C1 segment of cervical spinal cord (tissue), 14 donors: ENCODE data around the gene TOB2.
"Not testable (repeated sequence)": the region's sequence is repeated elsewhere in the genome, so short reads cannot be mapped to it uniquely, and the experiment has no call there.

Source experiments
- DNase-seq, 14 donors: peaks; one replicate each; lab custom pipeline; 2025; lab: John Stamatoyannopoulos, UW

TOB2 gene

DNA sequence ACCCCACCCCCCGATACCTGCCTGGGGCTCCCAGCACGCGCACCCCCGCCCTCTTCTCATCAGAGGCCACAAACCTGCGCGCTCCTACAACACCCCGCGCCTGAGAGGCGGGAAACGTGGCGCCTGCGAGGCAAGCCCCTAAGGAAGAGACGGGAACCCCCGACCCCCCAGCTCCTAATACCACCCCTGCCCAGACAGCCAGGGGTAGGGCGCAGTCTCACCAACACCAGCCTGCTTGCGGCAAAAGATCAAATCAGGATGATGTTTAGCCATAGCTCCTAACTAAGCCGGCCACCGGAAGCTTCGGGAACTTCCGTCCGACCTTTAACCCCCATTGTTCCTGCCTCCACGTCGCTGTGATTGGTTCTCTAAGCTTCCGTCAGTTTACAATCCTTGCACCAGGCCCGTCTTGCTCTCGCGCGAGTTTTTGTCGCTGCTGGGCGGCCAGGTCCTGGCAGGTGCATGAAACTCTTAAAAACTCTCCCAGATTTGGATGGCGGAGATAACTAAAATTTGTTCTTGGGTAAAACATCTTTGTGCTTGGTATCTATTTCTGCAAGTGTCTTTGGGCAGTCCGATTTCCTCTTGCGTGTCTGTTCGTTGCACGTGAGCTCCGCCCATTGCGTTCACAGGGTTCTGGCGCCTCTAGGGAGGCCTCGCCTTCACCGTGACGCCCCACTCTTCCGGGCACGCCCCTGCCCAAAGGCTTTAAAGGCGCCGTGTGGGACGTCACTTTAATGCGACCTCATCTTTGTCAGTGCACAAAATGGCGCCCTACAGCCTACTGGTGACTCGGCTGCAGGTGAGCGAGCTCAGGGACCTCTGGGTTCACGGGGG is 22.0 kb upstream of the TOB2 start, which contains the start of the genes ACO2 and PHF5A:
Gene ACO2, plus strand, starts transcription at position 737 of the 837 bp plus-strand sequence. Its CDS starts 30 bp downstream, at position 767.
Gene PHF5A, minus strand, starts transcription at position 312 of the 837 bp plus-strand sequence. Its CDS starts 39 bp downstream, at position 273.
- DNase-seq, result peak; percentile 87 to 100 (median 98)

GRCh38 chr22:41461901-41462300 is 15.3 kb upstream of the TOB2 start:
- no peak for DNase-seq

DNA sequence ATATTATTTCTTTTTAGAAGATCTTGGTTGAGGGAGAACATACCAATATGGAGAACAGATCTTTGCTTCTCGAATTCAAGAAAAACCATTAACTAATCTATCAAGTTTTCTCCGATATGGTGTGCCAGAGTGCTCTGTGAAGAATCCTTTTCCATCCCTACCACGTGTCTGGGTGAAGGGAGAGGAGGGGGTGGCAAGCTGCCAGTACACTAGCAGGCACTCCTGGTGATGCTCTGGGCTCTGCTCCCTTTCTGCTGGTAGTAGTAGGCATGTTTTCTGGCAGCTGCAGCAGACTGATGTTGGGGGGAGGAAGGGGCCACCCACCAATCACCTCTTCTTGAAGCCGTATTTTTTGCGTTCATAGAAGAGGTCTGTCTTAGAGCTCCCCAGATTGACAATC is 13.5 kb upstream of the TOB2 start:
- peak in 8 of 14 donors; percentile 36 to 68 (median 48) for DNase-seq

DNA sequence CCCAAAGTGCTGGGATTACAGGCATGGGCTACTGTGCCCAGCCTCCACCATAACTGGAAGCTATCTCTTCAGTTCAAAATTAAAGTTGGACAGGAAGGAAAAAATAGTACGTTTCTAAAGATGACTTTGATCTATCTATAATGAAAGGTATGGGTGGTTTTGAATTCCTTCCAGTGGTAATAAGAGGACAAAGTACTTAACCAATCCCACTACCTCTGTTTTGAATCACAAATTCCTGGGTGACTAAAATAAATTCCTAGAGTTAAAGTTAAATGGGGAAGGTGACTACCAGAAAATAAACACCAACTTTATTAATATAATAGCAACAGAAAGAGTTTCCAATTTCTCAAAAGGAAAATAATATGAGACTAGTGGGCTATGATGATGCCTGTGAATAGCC is 12.8 kb upstream of the TOB2 start:
- no peak for DNase-seq

- no peak for DNase-seq
Observed at GRCh38 chr22:41458161-41458728, 11.6 kb upstream of the TOB2 start.

DNA sequence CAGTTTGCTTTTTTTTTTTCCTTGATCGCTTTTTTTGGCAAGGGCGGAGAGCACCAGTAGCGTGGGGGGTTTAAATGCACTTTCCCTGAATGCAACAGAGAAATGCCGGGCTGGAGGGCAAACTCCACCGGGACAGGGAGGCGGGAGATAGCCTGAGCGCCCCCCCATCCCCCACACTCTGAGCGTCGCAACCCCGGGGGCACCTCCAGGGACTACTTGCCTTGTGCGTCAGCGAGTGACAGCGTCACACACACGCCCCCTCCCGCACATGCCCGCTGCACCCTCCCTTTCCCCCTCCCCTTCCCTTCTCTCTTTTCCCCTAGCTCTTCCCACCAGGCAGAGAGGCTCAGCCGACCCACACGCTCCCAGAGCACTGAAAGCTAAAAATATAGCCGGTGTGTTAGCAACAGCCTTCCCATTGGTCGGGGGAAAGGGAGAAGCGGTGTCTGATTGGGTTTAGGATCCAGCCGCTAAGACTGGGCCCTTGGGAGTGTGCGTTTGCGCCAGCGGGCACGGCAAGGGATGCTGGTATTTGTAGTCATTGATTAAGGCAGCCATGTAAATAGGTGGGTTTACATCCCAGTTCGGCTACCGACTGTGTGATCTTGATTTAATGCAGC is 1.7 kb upstream of the TOB2 start:
- DNase-seq, result peak; percentile 84 to 100 (median 96)

GRCh38 chr22:41447435-41448188 is 1.0 kb upstream of the TOB2 start:
- DNase-seq, result peak in 12 of 14 donors; percentile 61 to 89 (median 76)

GRCh38 chr22:41446057-41446501 is 522 bp downstream of the TOB2 start:
- DNase-seq, result peak in 2 of 14 donors; percentile 42 to 66

DNA sequence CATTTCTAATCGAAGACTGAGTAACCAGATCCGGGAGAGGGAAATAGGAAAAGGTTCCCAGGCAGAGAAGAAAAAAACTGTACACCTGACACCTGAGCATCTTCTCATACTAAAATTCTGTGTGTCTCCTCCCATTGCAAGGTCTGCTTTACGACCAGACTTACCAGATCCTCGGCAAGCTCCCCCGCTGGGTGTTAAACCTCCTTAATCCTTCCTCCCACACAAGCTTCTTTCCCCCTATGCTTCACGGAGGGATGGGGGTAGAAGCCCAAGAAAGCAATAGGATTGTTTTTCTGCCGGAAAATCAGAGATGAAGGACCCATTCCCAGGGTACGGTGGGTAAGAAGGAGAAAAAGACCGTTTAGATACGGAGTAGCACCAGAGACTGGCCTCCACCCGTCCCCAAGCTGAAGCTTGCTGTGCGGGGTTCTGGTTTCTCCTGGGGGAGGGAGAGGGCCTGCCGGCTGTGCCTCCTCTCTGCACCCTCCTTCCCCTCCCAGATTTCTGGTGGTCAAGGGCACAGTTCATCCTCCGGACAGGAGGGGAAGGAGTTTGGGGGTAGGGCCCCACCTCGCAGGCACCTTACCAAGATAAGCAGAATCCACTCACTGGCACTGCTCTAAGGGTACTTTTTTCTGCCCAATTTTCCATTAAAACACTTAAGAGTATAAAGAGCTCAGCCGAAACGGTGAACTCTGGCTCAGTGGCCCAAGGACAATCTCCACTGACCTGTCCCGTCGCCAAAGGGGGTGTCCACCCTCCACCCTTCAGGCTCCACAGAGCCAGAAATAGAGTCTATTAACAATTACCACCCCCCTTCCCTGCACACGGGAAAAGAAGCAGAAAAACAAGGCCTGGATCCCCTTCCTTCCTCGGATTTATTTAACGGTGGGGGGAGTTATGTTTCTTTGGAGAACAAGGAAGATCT is 1.2 kb downstream of the TOB2 start:
- DNase-seq, result peak in 6 of 14 donors; percentile 31 to 68 (median 48)

DNA sequence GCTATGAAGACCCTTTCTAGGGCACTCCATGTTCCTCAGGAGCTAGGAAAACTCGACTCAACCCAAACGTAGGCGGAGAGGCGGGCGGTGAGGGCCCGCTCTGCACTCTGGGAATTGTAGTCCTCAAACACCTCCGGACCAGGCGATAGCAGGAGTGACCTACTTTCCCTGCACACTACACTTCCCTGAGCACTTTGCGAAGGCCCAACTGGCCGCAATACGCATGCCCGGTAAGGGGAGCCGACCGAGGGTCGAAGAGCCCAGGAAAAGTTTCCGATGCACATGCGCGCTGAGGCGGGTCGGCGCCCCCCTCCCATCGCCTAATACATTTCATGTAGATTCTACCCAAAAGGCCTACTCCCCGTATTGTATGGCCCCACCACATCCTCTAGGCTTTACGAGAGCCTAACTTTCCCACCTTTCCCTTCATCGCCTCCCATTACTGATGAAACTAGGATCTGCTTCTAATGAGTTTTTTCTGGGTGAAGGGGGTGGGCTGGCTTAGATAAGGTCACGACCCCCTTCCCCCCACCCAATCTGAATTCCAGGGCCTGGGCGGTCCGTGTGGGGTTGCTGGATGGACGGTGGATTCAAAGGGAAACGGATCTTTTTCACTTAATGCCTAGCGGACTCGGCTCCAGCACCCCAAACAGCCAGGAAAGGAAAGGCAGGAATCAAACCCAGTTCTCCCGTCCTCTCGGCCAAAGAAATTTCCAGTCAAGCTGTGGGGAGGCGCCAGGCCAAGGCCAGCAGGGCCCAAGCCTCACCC is 2.1 kb downstream of the TOB2 start:
- DNase-seq, result peak in 13 of 14 donors; percentile 42 to 92 (median 83)

GRCh38 chr22:41442240-41442792 is 4.3 kb downstream of the TOB2 start:
- peak in 2 of 14 donors; percentile 4 to 90 for DNase-seq

DNA sequence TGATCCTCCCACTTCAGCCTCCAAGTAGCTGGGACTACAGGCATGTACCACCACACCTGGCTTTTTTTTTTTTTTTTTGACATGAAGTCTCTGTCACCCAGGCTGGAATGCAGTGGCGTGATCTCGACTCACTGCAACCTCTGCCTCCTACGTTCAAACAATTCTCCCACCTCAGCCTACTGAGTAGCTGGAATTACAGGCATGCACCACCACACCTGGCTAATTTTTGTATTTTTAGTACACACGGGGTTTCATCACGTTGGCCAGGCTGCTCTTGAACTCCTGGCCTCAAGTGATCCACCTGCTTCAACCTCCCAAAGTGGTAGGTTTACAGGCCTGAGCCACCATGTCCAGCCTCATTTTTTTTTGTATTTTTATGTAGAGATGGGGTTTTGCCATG is 6.1 kb downstream of the TOB2 start:
- DNase-seq, result not testable (repeated sequence)

GRCh38 chr22:41437198-41437597 is 9.4 kb downstream of the TOB2 start:
- no peak for DNase-seq

DNA sequence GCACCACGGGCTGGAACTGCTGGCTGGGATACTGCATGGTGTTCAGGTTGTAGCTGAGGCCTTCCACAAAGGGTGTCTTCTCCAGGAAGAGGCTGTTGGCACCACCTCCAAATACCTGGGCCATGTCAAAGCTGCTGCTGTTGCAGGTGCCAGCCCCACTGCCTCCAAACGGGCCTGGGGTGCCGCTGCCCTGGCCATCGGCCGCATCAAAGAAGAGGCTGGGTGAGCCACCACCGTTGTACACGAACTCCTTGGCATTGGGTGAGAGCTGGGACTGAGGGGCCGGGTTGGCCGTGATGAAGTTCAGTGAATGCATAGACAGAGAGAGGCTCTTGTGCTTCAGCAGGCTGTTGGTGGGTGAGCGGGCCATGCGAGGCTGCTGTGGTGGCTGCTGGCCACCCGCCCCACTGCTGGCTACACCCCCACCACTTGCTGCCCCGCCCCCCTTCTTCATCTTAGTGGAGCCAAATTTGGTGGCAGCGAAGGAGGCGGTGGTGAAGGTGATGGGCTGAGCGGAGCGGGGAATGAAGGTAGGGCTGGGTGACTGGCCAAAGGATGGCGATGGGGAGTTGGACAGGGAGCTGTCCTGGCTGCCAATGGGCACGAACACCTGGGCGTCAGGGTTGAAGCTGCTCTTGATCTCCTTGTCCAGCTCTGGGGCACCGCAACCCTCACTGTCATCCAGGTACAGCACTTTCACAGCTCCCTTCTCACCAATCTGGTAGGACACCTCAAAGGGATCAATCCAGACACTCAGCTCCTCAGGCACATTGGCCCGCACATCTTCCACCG is 10.1 kb downstream of the TOB2 start:
- no peak for DNase-seq

DNA sequence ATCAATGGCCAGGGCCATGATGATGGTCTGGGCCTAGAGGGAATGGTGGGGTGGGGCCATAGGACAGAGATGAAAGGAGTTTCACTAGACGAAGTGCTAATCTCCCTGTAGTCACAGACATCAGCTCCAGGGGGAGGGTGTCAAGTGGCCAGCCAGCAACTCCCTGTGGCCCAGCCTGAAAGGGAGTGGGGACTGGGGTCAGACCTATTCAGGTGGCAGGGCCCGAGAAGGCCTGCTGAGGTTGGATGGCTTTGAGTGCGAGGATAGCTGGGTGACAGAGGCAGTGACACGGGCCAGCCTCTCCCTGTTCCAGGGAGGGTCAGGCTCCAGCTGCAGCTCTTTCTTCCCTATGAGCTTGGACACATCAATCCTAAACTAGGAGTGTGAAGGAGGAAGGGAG is 11.0 kb downstream of the TOB2 start:
- no peak for DNase-seq

- peak in 5 of 14 donors; percentile 8 to 92 (median 20) for DNase-seq
Observed at GRCh38 chr22:41434361-41435003, 12.1 kb downstream of the TOB2 start.

DNA sequence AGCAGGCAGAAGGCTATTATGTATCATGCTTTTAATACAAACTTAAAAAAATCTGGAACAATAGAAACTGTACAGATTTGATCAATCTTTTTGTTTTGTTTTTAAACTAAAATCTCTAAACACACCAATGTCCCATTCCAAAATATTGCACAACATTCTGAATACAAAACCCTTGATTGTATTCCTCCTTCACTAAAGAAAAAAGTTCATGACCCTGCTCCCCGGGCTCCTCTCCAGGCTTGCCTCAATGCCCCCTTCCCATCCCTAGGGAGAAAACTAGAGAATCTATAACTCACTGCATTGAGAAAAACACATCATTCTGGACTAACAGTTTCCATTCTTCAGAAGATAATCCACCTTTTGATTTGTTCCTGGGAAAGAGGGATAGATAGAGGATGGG is 13.1 kb downstream of the TOB2 start:
- not testable (repeated sequence) for DNase-seq

- DNase-seq, result no peak
Observed at GRCh38 chr22:41431656-41432055, 14.9 kb downstream of the TOB2 start.
